Central memory CD8-positive, alpha-beta T cell (primary cell): ENCODE measurements around the gene GPI.

Experiments used
- ATAC-seq: fragments of 150-1000 bp; cut with Tn5 transposase; replicated peaks from 2 replicates; pipeline ENCODE4 v1.10.0; 2022; ENCODE audit warnings: mild to moderate bottlenecking, moderate FRiP score, moderate number of reproducible peaks; ENCODE audit not compliant: poor library complexity, severe bottlenecking; ENCODE audit errors: extremely low read depth
- DNase-seq, 2 donors: peaks; one replicate each; pipeline ENCODE4 v3.0.0; 2021; ENCODE audit warnings: low spot score in 2 of 2
- H3K27ac Mint-ChIP-seq: one replicate; pipeline ENCODE4 v1.8.0; 2022; ENCODE audit warnings: low read depth, mild to moderate bottlenecking, moderate library complexity, mixed read lengths
- H3K27me3 Mint-ChIP-seq: one replicate; pipeline ENCODE4 v1.8.0; 2022; ENCODE audit warnings: mixed read lengths
- H3K36me3 Mint-ChIP-seq: one replicate; pipeline ENCODE4 v1.8.0; 2022; ENCODE audit warnings: mild to moderate bottlenecking, moderate library complexity, mixed read lengths; ENCODE audit not compliant: insufficient read depth
- H3K4me1 Mint-ChIP-seq: one replicate; pipeline ENCODE4 v1.8.0; 2022; ENCODE audit warnings: mixed read lengths
- H3K4me3 Mint-ChIP-seq: one replicate; pipeline ENCODE4 v1.8.0; 2022; ENCODE audit warnings: mild to moderate bottlenecking, moderate library complexity, mixed read lengths
- H3K9me3 Mint-ChIP-seq: one replicate; pipeline ENCODE4 v1.8.0; 2022; ENCODE audit warnings: mixed read lengths

Gene GPI

DNA sequence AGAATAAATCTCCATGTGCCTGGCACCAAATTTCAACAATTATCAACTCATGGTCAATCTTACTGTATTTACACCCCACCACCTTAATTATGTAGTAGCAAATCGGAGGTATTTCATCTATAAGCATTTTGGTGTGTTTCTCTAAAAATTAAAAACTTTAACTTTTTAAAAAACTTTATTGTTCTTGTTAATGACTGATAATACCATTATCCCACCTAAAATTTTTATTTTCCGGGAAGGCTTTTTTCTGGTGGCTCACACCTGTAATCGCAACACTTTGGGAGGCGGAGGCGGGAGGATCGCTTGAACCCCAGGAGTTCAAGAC lies 38.8 kb downstream of the GPI start:
- no peak for ATAC-seq
- H3K4me1 Mint-ChIP-seq, result peaks cover 9% of the 10 kb centered on the region
- peaks cover 27% of the 10 kb centered on the region for H3K36me3 Mint-ChIP-seq
- peak overlapping the region; percentile 93 for H3K4me3 Mint-ChIP-seq
- H3K27ac Mint-ChIP-seq, result peak overlapping the region; percentile 61
- no peak for DNase-seq
- no peaks in the 10 kb centered on the region for H3K9me3 Mint-ChIP-seq
- no peaks in the 10 kb centered on the region for H3K27me3 Mint-ChIP-seq

DNA sequence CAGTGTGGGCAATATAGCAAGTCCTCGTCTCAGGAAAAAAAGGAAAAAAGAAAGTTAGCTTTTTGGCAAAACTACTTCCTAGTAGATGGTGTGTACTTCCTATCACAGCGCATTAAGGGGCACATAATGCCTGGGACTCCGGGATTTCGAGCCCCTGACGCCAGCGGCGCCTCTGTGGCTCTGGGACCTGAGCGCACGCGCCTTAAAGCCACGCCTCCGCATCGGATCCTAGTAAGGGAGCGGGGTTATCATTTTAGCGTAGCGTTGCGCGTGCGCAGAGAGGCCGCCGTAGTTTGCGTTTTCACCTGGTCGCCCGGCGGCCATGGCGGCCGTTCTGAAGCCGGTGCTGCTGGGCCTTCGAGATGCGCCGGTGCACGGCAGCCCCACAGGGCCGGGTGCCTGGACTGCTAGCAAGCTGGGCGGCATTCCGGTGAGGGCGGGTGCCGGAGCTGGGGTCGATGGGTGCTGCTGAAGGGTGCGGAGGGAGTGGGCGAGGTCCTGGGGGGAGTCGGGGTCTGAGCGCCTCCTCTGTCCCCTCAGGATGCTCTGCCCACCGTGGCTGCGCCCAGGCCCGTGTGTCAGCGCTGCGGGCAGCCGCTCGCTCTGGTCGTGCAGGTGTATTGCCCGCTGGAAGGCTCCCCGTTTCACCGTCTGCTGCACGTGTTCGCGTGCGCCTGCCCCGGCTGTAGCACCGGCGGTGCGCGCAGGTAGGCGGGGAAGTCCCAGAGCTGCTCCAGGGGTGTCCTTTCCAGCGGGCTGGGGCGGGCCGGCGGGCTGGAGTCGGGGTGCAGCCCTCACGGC lies 39.3 kb downstream of the GPI start, which contains the start of gene PDCD2L:
PDCD2L (plus strand) TSS at position 291 of the 801 bp plus-strand sequence; CDS start at position 323, 32 bp downstream.
- ATAC-seq (peak; percentile 97), DNase-seq (peak; percentile 82 to 84)
- peaks cover 14% of the 10 kb centered on the region for H3K4me1 Mint-ChIP-seq
- H3K27ac Mint-ChIP-seq, result peak within 1 kb of the TSS; percentile 61
- H3K9me3 Mint-ChIP-seq, result no peaks in the 10 kb centered on the region
- H3K27me3 Mint-ChIP-seq, result no peaks in the 10 kb centered on the region
- peaks cover 26% of the 10 kb centered on the region for H3K36me3 Mint-ChIP-seq
- peak within 1 kb of the TSS; percentile 93 for H3K4me3 Mint-ChIP-seq

DNA sequence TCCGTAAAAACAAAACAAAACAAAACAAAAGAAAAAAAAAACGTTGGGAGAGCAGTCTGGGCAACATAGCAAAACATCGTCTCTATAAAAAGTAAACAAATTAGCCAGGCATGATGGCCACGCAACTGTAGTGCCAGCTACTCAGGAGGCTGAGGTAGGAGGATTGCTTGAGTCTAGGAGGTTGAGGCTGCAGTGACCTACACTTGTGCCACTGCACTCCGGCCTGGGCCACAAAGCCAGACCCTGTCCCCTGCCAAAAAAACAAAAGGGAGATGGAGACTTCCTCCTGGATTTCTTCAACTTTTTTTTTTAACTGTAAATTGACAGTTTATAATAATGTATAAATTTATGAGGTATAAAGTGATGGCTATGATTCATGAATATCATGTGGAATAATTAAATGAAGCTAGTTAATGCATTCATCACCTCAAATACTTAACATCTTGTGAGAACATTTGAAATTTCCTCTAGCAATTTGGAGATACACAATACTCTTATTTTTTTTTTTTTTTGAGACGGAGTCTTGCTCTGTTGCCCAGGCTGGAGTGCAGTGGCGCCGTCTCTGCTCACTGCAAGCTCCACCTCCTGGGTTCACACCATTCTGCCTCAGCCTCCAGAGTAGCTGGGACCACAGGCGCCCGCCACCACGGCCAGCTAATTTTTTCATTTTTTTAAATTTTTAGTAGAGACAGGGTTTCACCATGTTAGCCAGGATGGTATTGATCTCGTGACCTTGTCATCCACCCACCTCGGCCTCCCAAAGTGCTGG lies 41.1 kb downstream of the GPI start:
- no peaks in the 10 kb centered on the region for H3K9me3 Mint-ChIP-seq
- ATAC-seq (no peak), DNase-seq (no peak)
- H3K27me3 Mint-ChIP-seq, result no peaks in the 10 kb centered on the region
- H3K27ac Mint-ChIP-seq, result no peak overlapping the region
- no peak overlapping the region for H3K4me3 Mint-ChIP-seq
- peaks cover 18% of the 10 kb centered on the region for H3K36me3 Mint-ChIP-seq
- H3K4me1 Mint-ChIP-seq, result peaks cover 15% of the 10 kb centered on the region

DNA sequence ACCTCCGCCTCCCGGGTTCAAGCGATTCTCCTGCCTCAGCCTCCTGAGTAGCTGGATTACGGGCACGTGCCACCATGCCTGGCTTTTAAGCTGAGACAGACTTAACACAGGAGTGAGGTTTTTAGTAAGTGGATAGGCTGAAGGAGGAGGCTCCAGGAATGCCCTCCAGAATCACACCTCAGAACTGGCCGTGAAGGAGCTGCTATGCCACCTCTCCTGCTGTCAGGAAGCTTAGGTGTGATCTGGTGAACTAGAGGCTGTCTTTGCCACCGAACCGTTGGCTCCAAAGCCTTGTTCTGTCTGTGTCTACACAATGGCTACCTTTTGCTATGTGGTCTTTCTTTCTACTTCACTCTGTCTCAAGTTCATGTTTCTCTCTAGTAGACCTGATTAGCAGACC lies 43.4 kb downstream of the GPI start:
- H3K9me3 Mint-ChIP-seq, result no peaks in the 10 kb centered on the region
- ATAC-seq (no peak), DNase-seq (no peak)
- no peak overlapping the region for H3K27ac Mint-ChIP-seq
- H3K4me3 Mint-ChIP-seq, result no peak overlapping the region
- peaks cover 15% of the 10 kb centered on the region for H3K4me1 Mint-ChIP-seq
- peaks cover 23% of the 10 kb centered on the region for H3K36me3 Mint-ChIP-seq
- H3K27me3 Mint-ChIP-seq, result no peaks in the 10 kb centered on the region

DNA sequence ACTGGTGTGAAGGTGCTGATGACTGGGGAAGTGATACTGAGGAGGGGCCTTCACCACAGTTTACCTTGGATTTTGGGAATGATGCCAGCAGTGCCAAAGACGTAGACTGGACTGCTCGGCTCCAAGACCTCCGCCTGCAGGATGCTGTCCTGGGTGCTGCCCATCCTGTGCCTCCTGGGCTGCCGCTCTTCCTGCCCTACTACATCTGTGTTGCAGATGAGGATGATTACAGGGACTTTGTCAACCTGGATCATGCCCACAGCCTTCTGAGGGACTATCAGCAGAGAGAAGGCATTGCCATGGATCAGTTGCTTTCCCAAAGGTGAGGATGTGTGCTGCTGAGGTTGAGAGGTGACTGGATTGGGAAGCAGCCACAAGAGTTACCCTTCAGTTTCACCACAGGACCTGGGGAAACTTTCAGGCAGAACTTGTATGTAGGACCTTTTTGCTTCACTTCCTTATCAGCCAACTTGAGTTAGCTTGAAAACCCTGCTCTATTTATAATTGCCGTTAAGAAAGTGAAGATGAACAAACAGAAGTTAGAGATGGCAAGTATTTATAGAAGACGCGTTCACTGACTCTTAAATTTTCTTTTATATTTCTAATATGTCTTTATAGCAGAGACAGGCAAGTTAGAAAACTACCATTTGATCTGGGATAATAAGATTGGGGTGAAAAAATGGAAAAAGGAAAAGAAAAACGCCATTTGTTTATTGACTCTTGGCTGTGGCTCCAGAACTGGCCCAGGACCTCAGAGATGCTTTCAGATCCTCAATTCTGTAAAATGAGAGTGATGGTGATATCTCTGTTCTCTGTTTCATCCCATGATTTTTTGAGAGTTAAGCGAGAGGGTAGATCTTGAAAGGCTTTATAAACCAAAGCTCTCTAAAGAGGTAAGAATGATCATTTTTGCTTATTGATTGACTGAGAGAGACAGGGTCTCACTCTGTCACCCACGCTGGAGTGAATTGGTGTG lies 44.5 kb downstream of the GPI start:
- no peak for DNase-seq
- Mint-ChIP-seq H3K4me1 (peaks cover 7% of the 10 kb centered on the region), H3K9me3 (no peaks in the 10 kb centered on the region), H3K4me3 (no peak overlapping the region), H3K27ac (peak overlapping the region; percentile 8), H3K27me3 (no peaks in the 10 kb centered on the region), H3K36me3 (peaks cover 27% of the 10 kb centered on the region)
- ATAC-seq, result no peak

DNA sequence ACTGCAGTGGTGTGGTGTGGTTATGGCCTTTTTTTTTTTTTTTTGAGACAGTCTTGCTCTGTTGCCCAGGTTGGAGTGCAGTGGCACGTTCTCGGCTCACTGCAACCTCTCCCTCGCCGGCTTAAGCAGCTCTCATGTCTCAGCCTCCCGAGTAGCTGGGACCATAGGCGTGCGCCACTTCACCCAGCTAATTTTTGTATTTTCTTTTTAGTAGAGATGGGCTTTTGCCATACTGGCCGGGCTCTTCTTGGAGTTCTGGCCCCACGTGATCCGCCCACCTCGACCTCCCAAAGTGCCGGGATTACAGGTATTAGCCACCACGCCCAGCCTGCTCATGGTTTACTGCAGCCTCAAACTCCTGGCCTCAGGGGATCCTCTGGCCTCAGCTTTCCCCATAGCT lies 46.2 kb downstream of the GPI start:
- no peaks in the 10 kb centered on the region for H3K9me3 Mint-ChIP-seq
- no peaks in the 10 kb centered on the region for H3K27me3 Mint-ChIP-seq
- no peak overlapping the region for H3K27ac Mint-ChIP-seq
- H3K4me3 Mint-ChIP-seq, result no peak overlapping the region
- peaks cover 7% of the 10 kb centered on the region for H3K4me1 Mint-ChIP-seq
- ATAC-seq (no peak), DNase-seq (no peak)
- peaks cover 34% of the 10 kb centered on the region for H3K36me3 Mint-ChIP-seq

DNA sequence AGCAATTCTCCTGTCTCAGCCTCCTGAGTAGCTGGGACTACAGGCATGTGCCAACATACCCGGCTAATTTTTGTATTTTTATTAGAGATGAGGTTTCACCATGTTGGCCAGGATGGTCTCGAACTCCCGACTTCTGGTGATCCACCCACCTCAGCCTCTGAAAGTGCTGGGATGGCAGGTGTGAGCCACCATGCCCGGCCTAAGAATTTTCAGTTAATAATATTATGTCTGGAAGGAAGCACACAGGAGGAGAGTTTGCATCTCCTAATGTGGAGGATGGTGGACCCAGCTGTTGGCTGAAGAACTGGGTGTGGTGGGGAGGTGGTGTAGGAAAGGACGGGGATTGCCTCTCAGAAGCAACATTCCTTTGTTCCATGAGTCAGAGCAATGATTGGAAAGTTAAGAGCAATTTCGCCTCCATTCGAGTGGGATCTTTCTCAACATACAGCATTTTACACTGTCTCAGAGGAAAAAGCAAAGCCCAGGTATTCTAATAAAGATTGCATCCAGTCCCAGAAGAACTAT lies 51.1 kb downstream of the GPI start:
- Mint-ChIP-seq H3K27me3 (no peaks in the 10 kb centered on the region), H3K36me3 (peaks cover 24% of the 10 kb centered on the region), H3K4me3 (no peak overlapping the region), H3K9me3 (no peaks in the 10 kb centered on the region), H3K27ac (no peak overlapping the region), H3K4me1 (no peaks in the 10 kb centered on the region)
- ATAC-seq (no peak), DNase-seq (no peak)

DNA sequence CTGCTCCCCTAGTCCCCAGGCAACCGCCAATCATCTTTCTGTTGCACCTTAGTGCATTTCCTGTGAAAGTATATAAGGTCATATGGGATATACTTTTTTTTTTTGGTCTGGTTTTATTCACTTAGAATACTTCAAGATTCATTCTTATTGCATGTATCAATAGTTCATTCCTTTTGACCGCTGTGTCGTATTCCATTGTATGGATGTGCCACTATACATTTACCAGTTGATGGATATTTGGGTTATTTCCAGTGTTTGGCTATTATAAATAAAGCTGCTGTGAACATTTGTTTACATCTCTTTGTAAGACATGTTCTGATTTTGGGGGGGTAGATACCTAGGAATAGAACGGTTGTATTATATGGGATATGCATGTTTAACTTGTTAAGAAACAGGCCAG lies 53.3 kb downstream of the GPI start:
- DNase-seq (no peak), ATAC-seq (no peak)
- no peak overlapping the region for H3K4me3 Mint-ChIP-seq
- peaks cover 21% of the 10 kb centered on the region for H3K36me3 Mint-ChIP-seq
- no peaks in the 10 kb centered on the region for H3K4me1 Mint-ChIP-seq
- no peaks in the 10 kb centered on the region for H3K9me3 Mint-ChIP-seq
- H3K27me3 Mint-ChIP-seq, result no peaks in the 10 kb centered on the region
- H3K27ac Mint-ChIP-seq, result no peak overlapping the region

DNA sequence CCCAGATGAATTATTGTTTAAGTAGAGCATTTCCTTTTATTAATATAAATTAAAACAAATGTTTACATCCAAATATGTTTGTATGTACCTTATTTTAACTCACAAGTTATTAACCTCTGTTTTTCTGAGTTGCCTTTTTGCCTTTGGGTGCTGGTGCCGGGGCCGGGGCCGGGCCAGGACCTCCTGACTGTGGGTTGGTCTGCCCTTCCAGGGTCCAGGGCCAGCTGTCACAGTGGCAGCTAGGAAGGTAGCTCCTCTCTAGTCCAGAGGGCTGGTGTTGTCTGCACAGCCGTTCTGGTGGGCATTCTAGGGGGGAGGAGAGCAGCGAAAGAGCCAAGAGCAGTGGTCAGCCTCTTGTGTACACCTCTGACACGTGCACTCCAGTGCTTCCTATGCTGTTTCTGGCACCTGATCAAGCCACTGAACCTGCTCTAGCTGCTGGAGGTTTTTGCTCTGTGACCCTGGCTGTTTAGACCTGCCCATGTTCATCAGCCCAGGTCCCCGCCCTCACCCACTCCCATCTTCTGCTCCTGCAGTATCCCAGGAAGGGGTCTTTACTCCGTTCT lies 61.2 kb downstream of the GPI start:
- peaks cover 19% of the 10 kb centered on the region for H3K4me1 Mint-ChIP-seq
- H3K4me3 Mint-ChIP-seq, result no peak overlapping the region
- H3K36me3 Mint-ChIP-seq, result peaks cover 19% of the 10 kb centered on the region
- no peak overlapping the region for H3K27ac Mint-ChIP-seq
- ATAC-seq, result no peak
- DNase-seq, result no peak
- H3K9me3 Mint-ChIP-seq, result no peaks in the 10 kb centered on the region
- H3K27me3 Mint-ChIP-seq, result no peaks in the 10 kb centered on the region

DNA sequence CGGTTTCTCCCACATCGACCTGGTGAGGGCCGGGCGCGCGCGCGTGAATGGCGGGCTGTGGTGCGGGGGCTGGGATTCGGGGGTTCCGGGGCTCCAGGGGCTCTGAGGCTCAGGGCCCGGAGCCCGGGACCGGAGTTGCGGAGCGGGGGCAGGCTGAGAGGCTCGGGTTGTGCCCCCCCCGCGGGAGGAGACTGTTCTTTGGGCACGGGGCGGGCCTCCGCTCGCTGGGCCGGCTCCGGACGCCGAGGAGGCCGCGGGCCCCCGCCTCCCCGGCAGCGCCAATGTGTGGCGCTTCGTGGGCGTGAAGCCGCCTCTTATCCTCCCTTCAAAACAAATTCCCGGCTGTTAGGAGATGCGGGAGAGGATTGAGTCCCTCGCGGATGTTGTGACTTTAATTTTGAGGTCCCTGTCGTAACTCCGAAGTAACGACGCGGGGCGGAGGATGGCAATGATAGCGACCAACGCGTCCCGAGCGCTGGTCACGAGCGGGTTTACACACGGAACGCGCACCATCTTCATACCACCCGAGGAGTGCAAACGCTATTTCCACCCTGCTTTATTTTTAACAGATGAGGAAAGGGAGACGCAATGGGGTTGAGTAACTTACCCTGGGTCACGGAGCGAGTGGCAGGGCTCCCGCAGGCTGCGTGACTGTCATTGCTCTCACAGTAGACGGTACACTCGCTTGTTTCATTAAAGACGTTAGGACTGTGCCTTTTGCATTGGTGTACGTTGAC lies 63.7 kb downstream of the GPI start:
- H3K4me1 Mint-ChIP-seq, result peaks cover 30% of the 10 kb centered on the region
- H3K4me3 Mint-ChIP-seq, result peak overlapping the region; percentile 94
- peak overlapping the region; percentile 85 for H3K27ac Mint-ChIP-seq
- no peaks in the 10 kb centered on the region for H3K27me3 Mint-ChIP-seq
- H3K36me3 Mint-ChIP-seq, result peaks cover 25% of the 10 kb centered on the region
- DNase-seq (peak; percentile 11 to 17), ATAC-seq (peak; percentile 41)
- no peaks in the 10 kb centered on the region for H3K9me3 Mint-ChIP-seq

DNA sequence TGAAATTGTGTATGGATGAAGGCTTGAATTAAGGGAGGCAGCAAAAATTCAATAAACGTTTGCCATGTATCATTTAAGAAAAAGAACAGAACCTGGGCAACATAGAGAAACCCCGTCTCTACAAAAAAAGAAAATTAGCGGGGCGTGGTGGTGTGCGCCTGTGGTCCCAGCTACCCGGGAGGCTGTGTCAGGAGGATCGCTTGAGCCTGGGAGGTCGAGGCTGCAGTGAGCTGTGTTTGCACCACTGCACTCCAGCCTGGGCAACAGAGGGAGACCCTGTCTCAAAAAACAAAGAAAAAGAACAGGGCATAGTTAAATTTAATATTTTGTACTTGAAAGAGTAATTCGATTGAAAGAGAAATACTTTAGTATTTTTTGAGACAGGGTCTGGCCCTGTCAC lies 64.6 kb downstream of the GPI start:
- ATAC-seq (no peak), DNase-seq (no peak)

More for the DNA sequence above, 64.6 kb downstream of the GPI start:
- Mint-ChIP-seq H3K27me3 (no peaks in the 10 kb centered on the region), H3K9me3 (no peaks in the 10 kb centered on the region), H3K4me1 (peaks cover 30% of the 10 kb centered on the region), H3K4me3 (peak overlapping the region; percentile 94), H3K27ac (no peak overlapping the region), H3K36me3 (peaks cover 27% of the 10 kb centered on the region)
